Activated naive CD4-positive, alpha-beta T cell treated with Interleukin-2 at 50 U/mL for 16 hours (primary cell): Measurements from ENCODE around the gene RPAP3.
"Not testable (repeated sequence)": the region's sequence is repeated elsewhere in the genome, so short reads cannot be mapped to it uniquely, and the experiment has no call there.

Source experiments
- DNase-seq: peaks from one replicate; pipeline ENCODE4 v3.0.0-alpha.2; 2020

The RPAP3 gene

DNA sequence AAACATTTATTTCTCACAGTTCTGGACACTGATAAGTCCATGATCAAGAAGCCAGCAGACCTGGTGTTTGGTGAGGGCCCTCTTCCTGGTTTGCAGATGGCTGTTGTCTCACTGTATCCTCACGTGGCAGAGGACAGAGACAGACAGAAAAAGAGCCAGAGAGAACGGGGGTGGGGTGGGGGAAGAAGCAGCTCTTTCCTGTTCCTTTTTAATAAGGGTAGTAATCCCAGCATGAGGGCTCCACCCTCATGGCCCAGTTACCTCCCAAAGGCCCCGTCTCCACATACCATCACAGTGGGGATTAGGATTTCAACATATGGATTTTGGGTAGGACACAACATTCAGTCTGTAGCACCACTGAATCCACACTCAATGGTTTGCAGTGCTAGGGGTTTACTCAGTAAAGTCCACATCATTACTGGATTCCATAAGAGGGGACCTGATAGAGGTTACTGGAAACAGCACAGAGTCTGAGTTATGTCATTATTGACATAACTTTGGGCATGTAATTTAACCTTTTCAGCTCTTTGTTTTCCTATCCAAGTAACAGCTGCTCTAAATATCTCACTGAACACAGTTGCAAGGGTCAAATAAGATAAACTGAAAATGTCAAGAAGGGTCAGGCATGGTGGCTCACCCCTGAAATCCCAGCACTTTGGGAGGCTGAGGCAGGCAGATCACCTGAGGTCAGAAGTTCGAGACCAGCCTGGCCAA is 53.2 kb downstream of the RPAP3 start:
- no peak for DNase-seq

DNA sequence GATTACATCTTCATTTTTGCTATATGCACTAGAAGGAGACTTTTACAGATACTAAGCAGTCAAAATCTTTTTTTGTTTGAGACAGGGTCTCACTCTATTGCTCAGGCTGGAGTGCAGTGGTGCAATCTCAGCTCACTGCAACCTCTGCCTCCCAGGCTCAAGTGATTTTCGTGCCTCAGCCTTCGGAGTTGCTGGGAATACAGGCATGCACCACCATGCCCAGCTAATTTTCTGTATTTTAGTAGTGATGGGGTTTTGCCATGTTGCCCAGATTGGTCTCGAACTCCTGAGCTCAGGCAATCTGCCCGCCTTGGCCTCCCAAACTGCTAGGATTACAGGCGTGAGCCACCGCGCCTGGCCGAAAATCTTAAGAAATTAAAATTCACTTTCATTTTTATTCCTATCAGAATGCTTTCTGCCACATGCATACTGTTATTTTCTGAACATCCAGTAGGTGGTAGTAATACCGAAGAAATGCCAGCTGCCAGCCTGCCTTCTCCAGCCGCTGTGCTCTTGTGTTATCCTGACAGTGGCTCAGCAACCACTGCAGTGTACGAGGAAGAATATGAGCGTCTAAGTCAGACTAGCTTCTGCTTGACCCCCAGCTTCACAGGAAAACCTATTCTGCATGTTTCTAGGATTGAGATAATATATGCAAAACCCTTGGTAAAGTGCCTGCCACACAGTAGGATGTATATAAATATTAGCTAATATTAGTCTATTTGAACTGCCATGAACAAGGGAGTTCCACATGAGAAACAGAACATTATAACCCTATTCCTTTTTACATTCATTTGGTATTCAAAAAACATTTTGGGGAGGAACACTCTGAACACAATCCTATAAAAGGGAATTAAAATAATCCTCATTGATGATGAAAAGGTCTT is 54.2 kb downstream of the RPAP3 start:
- peak; percentile 43 for DNase-seq

DNA sequence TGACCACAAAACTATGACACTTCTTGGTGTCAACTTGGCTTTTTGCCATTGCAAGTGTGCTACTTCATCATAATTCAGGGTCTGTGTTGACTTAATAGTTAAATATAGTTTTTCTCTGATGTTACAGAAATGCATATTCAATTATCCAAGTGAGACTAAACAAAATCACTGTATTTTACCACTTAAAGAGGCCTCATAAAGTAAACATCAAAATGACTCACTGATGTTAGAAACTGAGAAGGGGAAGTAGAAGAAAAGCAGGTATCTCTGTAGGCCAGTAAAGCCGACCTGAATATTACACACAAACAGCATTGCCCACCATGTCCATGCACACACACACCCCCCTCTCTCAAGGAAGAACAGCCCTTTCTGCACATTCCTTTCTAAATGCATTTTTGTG is 55.4 kb downstream of the RPAP3 start:
- no peak for DNase-seq

DNA sequence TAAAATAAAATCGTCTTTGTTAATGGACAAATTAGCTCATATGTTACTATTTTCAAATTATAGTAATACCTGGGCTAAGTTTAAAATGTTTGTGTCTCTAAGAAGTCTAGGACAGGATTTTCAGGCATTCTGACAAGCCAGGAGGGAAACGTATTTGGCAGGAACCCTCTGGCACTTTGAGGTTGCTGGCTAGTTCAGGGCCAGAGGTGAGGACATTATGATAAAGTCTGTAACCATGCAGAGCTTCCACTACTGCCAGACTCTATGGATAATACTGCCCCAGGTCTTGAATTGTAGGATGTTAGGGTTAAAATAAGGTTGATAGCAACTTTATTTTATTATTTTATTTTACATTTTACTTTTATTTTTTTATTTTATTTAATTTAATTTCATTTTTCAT is 56.4 kb downstream of the RPAP3 start:
- DNase-seq = no peak

DNA sequence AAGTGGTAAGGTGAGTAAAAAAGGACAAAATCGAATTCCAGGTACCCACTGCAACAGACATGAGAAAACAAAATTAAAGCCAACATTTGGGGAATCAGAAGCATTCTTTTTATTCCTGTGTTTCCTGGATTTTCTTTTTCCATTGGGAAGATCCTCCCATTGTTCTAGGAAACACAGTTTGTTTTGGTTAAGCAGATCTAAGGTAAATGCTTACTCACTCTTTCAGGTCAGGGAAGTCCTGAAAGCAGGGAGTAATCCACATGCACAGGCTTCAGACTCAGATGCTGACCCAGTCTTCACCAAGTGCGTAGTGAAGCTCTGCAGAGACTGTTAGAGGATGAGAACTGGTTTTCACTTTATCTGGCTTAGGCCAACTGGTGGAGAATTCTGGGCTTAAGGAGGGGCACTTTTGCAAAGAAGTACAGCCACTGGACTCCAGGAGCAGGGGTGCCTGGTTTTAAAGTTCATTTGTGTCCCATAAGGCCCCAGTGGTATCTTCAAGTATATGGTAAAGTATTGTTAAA is 57.7 kb downstream of the RPAP3 start:
- DNase-seq = no peak

DNA sequence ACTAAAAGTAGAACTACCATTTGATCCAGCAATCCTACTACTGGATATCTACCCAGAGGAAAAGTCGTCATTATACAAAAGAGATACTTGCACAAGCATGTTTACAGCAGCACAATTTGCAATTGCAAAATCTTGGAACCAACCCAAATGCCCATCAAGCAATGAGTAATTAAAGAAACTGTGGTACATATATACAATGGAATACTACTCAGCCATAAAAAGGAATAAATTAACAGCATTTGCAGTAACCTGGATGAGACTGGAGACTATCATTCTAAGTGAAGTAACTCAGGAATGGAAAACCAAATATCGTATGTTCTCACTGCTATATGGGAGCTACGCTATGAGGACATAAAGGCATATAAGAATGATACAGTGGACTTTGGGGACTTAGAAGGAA is 63.5 kb downstream of the RPAP3 start:
- DNase-seq = not testable (repeated sequence)

DNA sequence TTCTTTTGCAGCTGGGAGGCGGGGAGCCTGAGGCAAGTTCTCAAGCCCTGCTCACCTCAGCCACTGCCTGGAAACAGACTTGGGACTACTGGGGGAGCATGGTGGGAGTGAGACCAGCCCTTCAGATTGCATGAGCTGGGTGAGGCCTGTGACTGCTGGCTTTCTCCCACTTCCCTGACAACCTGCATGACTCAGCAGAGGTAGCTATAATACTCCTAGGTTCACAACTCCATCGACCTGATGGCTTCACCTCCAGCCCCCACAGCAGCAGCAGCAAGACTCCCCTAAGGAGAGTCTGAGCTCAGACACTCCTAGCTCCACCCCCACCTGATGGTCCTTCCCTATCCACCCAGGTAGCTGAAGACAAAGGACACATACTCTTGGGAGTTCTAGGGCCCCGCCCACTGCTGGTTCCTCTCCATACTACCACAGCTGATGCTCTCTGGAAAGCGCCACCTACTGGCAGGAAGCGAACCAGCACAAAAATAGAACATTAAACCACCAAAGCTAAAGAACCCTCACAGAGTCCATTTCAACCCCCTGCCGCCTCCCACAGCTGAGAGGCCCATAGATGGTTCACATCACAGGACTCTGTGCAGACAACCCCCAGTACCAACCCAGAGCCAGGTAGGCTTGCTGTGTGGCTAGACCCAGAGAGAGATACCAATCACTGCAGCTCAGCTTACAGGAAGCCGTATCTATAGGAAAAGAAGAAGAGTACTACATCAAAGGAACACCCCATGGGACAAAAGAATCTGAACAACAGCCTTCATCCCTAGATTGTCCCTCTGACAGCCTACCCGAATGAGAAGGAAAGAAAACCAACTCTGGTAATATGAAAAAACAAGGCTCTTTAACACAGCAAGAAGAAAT is 68.7 kb downstream of the RPAP3 start:
- DNase-seq = peak; percentile 44

DNA sequence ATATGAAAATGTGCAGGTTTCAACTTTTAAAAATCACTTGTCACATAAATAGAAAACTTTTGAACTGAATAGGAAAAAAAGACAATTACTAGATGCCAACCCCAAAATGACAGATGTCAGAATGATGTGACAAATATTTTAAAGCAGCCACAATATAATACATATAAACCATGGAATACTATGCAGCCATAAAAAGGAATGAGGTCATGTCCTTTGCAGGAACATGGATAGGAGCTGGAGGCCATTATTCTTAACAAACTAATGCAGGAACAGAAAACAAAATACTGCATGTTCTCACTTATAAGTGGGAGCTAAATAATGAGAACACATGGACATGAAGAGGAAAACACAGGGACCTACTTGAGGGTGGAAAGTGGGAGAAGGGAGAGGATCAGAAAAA is 70.1 kb downstream of the RPAP3 start:
- not testable (repeated sequence) for DNase-seq

DNA sequence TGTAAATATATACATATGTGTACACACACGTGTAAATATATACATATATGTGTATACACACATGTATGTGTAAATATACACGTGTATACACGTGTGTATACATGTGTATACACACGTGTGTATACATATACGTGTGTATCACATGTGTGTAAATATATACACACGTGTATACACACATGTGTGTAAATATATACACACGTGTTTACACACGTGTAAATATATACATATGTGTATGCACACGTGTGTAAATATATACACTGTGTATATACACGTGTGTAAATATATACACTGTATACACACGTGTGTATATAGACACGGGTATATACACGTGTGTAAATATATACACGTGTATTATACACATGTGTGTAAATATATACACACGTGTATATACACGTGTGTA is 71.7 kb downstream of the RPAP3 start:
- DNase-seq = no peak

DNA sequence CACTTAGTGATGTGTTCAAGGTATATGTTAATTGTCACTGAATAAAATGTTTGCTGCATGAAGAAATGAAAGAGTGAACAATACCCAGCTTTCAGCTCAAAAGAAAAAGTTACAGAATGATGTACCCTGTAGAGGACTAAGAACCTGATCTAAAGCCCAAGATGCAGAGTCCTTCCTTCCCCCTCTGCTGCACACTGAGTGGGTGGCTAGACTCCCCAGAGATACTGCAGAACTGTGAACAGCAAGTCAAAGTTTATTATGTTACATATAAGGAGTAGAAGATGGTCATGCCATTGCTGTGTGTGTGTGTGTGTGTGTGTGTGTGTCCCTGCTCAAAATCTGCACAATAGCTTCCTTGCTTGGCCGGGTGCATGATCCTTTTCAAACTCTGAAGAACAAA is 83.9 kb downstream of the RPAP3 start:
- no peak for DNase-seq

DNA sequence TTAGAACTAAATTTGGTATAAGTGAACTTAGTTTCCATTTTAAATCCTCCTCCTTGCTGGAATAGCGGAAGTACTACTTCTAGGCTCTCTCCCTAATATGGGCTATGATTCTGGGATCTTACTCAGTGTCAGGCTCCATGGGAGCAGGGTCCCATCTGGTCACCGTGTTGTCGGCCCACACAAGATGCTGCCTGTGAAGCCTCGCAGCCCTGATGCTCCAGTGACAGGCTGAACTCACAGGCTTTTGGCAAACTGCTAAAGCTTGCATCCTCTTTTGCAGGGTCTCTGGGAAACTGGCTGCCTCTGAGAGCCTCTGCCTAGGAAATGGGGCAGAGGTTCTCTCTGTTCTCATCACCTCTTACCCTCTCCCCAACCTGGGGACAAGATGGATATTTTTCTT is 88.4 kb downstream of the RPAP3 start:
- no peak for DNase-seq

DNA sequence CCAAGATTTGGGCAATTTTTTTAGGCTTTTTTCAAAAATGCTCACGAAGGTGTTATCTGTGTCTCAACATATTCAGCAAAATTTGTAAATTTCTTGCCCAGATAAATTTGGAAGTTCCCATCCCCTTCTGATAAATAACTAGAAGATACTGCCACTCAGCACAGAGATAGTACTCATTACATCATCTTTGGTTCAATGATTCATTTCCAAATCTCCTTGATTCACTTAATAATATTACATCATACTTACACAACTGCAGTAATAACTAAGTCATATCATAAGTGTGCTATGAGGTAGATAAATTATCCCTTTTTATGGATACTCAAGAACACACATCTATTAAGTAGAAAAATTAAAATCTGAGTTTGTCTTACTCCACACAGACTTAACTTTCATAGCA is 89.4 kb downstream of the RPAP3 start:
- no peak for DNase-seq

DNA sequence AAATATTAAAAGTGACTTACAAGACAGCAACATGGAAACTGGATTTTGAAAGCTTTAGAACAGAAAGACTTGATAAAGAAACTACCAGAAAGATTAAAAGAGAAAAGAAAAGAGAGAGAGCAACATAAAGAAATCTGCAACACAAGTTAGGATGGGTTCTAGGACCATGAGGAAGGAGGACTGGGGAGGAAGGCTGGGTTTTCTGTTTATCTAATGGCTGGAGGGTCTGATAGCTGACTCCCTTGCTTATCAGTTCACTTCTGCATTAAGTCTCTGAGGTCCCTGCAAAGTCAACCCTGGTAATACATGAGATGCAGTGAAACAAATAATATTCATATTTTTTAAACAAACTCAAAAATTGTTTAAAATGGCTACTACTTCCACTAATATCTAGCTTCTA is 90.1 kb downstream of the RPAP3 start:
- no peak for DNase-seq

DNA sequence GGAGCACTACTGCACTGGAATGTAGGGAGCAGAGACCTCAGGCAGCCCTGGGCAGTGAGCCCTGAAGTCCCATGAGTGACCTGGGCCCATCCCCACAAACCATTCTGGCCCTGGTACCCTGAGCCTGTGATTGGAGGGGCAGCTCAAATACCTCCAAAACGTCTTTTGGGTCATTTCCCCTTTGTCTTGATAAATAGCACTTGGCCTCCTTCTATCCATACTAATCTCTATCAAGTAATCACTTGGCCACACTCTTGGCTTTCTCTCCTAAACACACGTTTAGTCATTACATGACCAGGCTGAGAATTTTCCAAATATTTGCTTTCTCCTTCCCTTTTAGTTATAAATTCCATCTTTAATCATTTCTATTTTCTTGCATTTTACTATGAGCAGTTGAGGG is 91.3 kb downstream of the RPAP3 start:
- no peak for DNase-seq

DNA sequence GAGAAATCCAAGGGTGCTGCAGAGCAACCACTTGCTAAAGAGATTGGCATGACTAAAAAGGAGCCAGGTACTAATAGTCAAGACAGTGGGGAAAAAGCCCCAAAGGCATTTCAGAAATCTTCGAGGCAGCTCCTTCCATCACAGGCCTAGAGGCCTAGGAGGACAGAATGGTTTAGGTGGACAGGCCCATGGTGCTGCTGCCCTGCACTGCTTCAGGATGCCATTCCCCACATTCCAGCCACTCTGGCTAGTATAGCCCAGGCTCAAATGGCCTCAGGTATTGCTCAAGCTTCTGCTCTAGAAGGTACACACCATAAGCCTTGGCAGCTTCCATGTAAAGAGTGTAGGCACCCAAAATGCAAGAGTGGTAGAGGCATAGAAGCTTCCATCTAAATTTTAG is 92.9 kb downstream of the RPAP3 start:
- no peak for DNase-seq

DNA sequence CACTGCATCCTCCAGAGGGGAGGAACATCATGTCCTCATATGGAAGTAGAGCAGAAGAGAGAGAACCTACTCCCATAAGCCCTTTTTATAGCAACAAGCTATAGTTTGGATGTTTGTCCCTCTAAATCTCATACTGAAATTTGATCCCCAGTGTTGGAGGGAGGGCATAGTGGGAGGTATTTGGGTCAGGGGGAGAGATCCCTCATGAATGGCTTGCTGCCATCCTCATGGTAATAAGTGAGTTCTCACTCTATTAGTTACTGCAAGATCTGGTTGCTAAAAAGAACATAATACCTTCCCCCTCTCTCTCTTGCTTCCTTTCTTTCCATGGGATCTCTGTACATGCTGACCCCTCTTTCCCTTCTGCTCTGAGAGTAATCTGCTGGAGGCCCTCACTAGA is 93.9 kb downstream of the RPAP3 start:
- no peak for DNase-seq
